Activated naive CD8-positive, alpha-beta T cell treated with anti-CD3 and anti-CD28 coated beads, Interleukin-2, amount 50 U/mL, for 24 hours (primary cell): ENCODE results near the gene RSPH1.

Experiments used
- ATAC-seq: fragments of 150-1000 bp; cut with Tn5 transposase; one replicate; pipeline ENCODE4 v1.10.0; 2021
- DNase-seq: peaks from one replicate; pipeline ENCODE4 v3.0.0; 2021
- H3K27ac Mint-ChIP-seq: one replicate; pipeline ENCODE4 v1.8.0; 2021; ENCODE audit warnings: mild to moderate bottlenecking, mixed read lengths
- H3K27me3 Mint-ChIP-seq: one replicate; pipeline ENCODE4 v1.8.0; 2021; ENCODE audit warnings: mixed read lengths
- H3K36me3 Mint-ChIP-seq: one replicate; pipeline ENCODE4 v1.8.0; 2021; ENCODE audit warnings: low read depth, mixed read lengths
- H3K4me1 Mint-ChIP-seq: one replicate; pipeline ENCODE4 v1.8.0; 2021; ENCODE audit warnings: mixed read lengths
- H3K4me3 Mint-ChIP-seq: one replicate; pipeline ENCODE4 v1.8.0; 2021; ENCODE audit warnings: mild to moderate bottlenecking, moderate library complexity, mixed read lengths
- H3K9me3 Mint-ChIP-seq: one replicate; pipeline ENCODE4 v1.8.0; 2021; ENCODE audit warnings: mixed read lengths

The RSPH1 gene

GRCh38 chr21:42496120-42496838 is at the start of gene RSPH1:
TSS of gene RSPH1 (minus strand) at chr21:42496224. CDS start at chr21:42496186, 38 bp downstream.
- H3K4me3 Mint-ChIP-seq = peak within 1 kb of the TSS; percentile 87
- ATAC-seq = peak; percentile 99
- no peaks in the 10 kb centered on the region for H3K9me3 Mint-ChIP-seq
- H3K27me3 Mint-ChIP-seq = no peaks in the 10 kb centered on the region
- no peaks in the 10 kb centered on the region for H3K36me3 Mint-ChIP-seq
- peak; percentile 99 for DNase-seq
- H3K27ac Mint-ChIP-seq = peak within 1 kb of the TSS; percentile 83
- peaks cover 13% of the 10 kb centered on the region for H3K4me1 Mint-ChIP-seq

GRCh38 chr21:42545745-42546144 is 49.7 kb upstream of the RSPH1 start:
- no peak for DNase-seq
- H3K27ac Mint-ChIP-seq = no peak overlapping the region
- H3K27me3 Mint-ChIP-seq = no peaks in the 10 kb centered on the region
- no peak overlapping the region for H3K4me3 Mint-ChIP-seq
- H3K36me3 Mint-ChIP-seq = peaks cover 8% of the 10 kb centered on the region
- no peaks in the 10 kb centered on the region for H3K9me3 Mint-ChIP-seq
- H3K4me1 Mint-ChIP-seq = no peaks in the 10 kb centered on the region
- ATAC-seq = no peak

GRCh38 chr21:42545317-42545716 is 49.3 kb upstream of the RSPH1 start:
- H3K4me3 Mint-ChIP-seq = no peak overlapping the region
- no peaks in the 10 kb centered on the region for H3K27me3 Mint-ChIP-seq
- peaks cover 8% of the 10 kb centered on the region for H3K36me3 Mint-ChIP-seq
- no peak overlapping the region for H3K27ac Mint-ChIP-seq
- no peaks in the 10 kb centered on the region for H3K4me1 Mint-ChIP-seq
- no peaks in the 10 kb centered on the region for H3K9me3 Mint-ChIP-seq
- DNase-seq = no peak
- ATAC-seq = no peak

DNA sequence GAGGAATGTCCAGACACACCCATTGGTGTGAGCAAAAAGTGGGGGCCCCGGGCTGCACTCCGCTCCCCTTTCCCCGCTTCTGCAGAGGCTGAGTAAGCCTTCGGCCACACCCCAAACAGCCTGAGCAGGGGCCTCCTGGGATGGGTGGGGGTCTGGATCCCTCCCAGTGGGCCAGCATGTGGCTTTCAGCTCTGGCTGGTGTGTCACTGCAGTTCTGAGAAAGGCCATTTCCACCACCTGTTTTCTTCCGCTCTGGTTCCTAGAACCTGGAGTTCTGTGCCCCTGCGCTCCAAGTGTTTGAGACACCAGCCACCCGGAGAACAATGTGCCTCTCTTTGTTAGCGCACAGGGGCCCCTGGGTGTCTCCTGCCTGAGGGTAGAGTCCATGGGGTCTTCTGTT is 48.5 kb upstream of the RSPH1 start:
- Mint-ChIP-seq H3K27me3 (no peaks in the 10 kb centered on the region), H3K4me1 (no peaks in the 10 kb centered on the region), H3K4me3 (no peak overlapping the region), H3K9me3 (no peaks in the 10 kb centered on the region), H3K36me3 (peaks cover 9% of the 10 kb centered on the region), H3K27ac (no peak overlapping the region)
- ATAC-seq (no peak), DNase-seq (no peak)

GRCh38 chr21:42543106-42543847 is 47.3 kb upstream of the RSPH1 start:
- Mint-ChIP-seq H3K27ac (no peak overlapping the region), H3K4me1 (no peaks in the 10 kb centered on the region), H3K36me3 (peaks cover 8% of the 10 kb centered on the region), H3K4me3 (no peak overlapping the region), H3K9me3 (no peaks in the 10 kb centered on the region), H3K27me3 (no peaks in the 10 kb centered on the region)
- ATAC-seq = no peak
- no peak for DNase-seq

- H3K4me3 Mint-ChIP-seq = no peak overlapping the region
- no peak for ATAC-seq
- no peak overlapping the region for H3K27ac Mint-ChIP-seq
- H3K36me3 Mint-ChIP-seq = peaks cover 6% of the 10 kb centered on the region
- no peaks in the 10 kb centered on the region for H3K9me3 Mint-ChIP-seq
- no peaks in the 10 kb centered on the region for H3K27me3 Mint-ChIP-seq
- no peak for DNase-seq
- H3K4me1 Mint-ChIP-seq = no peaks in the 10 kb centered on the region
Measured at GRCh38 chr21:42542596-42542995, 46.6 kb upstream of the RSPH1 start.

- no peaks in the 10 kb centered on the region for H3K9me3 Mint-ChIP-seq
- DNase-seq (no peak), ATAC-seq (no peak)
- no peak overlapping the region for H3K4me3 Mint-ChIP-seq
- no peak overlapping the region for H3K27ac Mint-ChIP-seq
- no peaks in the 10 kb centered on the region for H3K27me3 Mint-ChIP-seq
- peaks cover 5% of the 10 kb centered on the region for H3K36me3 Mint-ChIP-seq
- H3K4me1 Mint-ChIP-seq = peaks cover under 1% of the 10 kb centered on the region
Measured at GRCh38 chr21:42542196-42542595, 46.2 kb upstream of the RSPH1 start.

DNA sequence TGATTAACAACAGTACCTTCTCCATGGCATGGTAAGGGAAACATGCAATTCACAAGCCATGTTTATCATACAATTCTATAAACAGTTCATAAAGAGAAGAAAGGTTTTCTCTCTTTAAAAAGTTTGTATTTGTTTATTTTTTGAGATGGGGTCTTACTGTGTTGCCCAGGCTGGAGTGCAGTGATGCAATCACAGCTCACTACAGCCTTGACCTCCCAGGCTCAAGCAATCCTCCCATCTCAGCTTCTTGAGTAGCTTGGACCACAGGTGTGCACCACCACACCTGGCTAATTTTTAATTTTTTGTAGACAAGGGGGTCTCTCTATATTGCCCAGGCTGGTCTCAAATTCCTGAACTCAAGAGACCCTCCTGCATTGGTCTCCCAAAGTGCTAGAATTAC is 45.6 kb upstream of the RSPH1 start:
- no peaks in the 10 kb centered on the region for H3K27me3 Mint-ChIP-seq
- H3K36me3 Mint-ChIP-seq = peaks cover 4% of the 10 kb centered on the region
- H3K4me1 Mint-ChIP-seq = peaks cover 2% of the 10 kb centered on the region
- H3K4me3 Mint-ChIP-seq = no peak overlapping the region
- ATAC-seq (no peak), DNase-seq (no peak)
- H3K27ac Mint-ChIP-seq = no peak overlapping the region
- H3K9me3 Mint-ChIP-seq = no peaks in the 10 kb centered on the region

DNA sequence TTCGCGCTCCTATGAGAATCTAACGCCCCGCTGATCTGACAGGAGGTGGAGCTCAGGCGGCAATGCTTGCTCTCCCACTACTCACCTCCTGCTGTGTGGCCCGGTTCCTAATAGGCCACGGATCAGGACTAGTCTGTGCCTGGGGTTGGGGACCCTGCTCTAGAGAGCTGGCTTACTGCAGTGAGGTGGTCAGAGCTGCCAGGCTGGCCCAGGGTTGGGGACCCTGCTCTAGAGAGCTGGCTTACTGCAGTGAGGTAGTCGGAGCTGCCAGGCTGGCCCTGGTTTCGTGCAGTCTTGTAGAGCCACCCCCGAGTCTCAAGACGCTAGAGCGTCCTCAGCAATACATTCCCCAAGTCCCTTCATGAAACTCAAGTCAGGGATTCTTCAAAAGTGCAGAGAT is 45.1 kb upstream of the RSPH1 start:
- Mint-ChIP-seq H3K27me3 (no peaks in the 10 kb centered on the region), H3K4me1 (peaks cover 3% of the 10 kb centered on the region), H3K27ac (no peak overlapping the region), H3K9me3 (no peaks in the 10 kb centered on the region), H3K4me3 (no peak overlapping the region), H3K36me3 (peaks cover 4% of the 10 kb centered on the region)
- DNase-seq = no peak
- ATAC-seq = no peak

GRCh38 chr21:42540396-42540795 is 44.4 kb upstream of the RSPH1 start:
- peaks cover 4% of the 10 kb centered on the region for H3K36me3 Mint-ChIP-seq
- no peak for DNase-seq
- no peaks in the 10 kb centered on the region for H3K9me3 Mint-ChIP-seq

GRCh38 chr21:42539931-42540343 is 43.9 kb upstream of the RSPH1 start:
- Mint-ChIP-seq H3K9me3 (no peaks in the 10 kb centered on the region), H3K27ac (no peak overlapping the region), H3K27me3 (no peaks in the 10 kb centered on the region), H3K36me3 (peaks cover 4% of the 10 kb centered on the region), H3K4me3 (no peak overlapping the region), H3K4me1 (peaks cover 12% of the 10 kb centered on the region)
- DNase-seq (no peak), ATAC-seq (no peak)

More at GRCh38 chr21:42540396-42540795, 44.4 kb upstream of the RSPH1 start:
- no peak for ATAC-seq
- H3K27me3 Mint-ChIP-seq = no peaks in the 10 kb centered on the region
- peaks cover 9% of the 10 kb centered on the region for H3K4me1 Mint-ChIP-seq
- H3K4me3 Mint-ChIP-seq = no peak overlapping the region
- no peak overlapping the region for H3K27ac Mint-ChIP-seq

GRCh38 chr21:42539342-42539741 is 43.3 kb upstream of the RSPH1 start:
- no peaks in the 10 kb centered on the region for H3K9me3 Mint-ChIP-seq
- no peak overlapping the region for H3K4me3 Mint-ChIP-seq
- DNase-seq (no peak), ATAC-seq (no peak)
- H3K4me1 Mint-ChIP-seq = peaks cover 18% of the 10 kb centered on the region
- no peaks in the 10 kb centered on the region for H3K27me3 Mint-ChIP-seq
- H3K27ac Mint-ChIP-seq = no peak overlapping the region
- peaks cover 7% of the 10 kb centered on the region for H3K36me3 Mint-ChIP-seq

DNA sequence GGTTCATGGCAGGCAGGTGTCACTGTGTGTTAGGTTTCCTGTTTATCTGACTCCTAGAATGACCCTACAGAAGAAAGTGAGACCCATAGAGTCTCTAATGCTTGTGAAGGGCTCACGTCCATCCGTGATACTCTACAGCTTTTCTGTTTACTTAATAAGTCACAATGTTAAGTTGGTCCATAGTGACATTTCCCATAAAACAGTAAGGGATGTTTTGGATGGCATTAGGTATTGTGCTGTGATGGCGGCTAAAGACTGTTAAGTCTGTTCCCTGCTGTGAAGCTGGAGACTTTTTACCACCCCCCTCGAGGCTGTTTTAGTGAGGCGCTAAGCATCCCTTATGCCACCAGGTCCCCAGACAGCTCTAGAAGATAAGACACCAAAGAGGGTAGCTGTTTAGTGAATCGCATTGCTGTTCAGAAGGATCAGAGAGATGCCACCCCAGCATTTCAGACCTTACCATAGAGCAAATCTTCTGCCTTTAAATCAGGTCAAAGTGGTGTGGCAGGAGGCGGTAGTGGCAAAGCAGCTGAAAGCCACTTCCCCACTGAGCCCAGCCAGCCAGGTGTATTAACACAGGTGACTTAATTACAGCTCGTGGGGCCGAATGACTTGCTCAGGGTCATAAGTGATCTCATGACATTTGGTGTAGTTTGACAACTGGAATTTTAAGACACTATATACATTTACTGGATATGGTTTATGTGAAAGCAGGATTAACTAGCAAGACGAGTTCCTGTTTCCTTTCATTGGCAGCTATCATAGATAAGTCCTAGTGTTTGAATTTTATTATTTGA is 42.7 kb upstream of the RSPH1 start:
- ATAC-seq (no peak), DNase-seq (no peak)
- Mint-ChIP-seq H3K9me3 (no peaks in the 10 kb centered on the region), H3K36me3 (peaks cover 9% of the 10 kb centered on the region), H3K27ac (no peak overlapping the region), H3K4me3 (no peak overlapping the region), H3K4me1 (peaks cover 23% of the 10 kb centered on the region), H3K27me3 (no peaks in the 10 kb centered on the region)

- peak; percentile 65 for ATAC-seq
- H3K4me3 Mint-ChIP-seq = no peak overlapping the region
- no peaks in the 10 kb centered on the region for H3K27me3 Mint-ChIP-seq
- no peak overlapping the region for H3K27ac Mint-ChIP-seq
- DNase-seq = no peak
- peaks cover 9% of the 10 kb centered on the region for H3K36me3 Mint-ChIP-seq
- H3K9me3 Mint-ChIP-seq = no peaks in the 10 kb centered on the region
- peaks cover 28% of the 10 kb centered on the region for H3K4me1 Mint-ChIP-seq
Measured at GRCh38 chr21:42537106-42537742, 41.2 kb upstream of the RSPH1 start.
